IMR-90 (cell line): ENCODE measurements around the gene ASTN2. TPM values are rescaled to one million over a fixed set of nuclear protein-coding genes. Genes with fewer than 3 reads are reported as not detected.

ENCODE experiments used
- ATAC-seq: fragments of 200-7000 bp; cut with Tn5 transposase; 2 replicates; pipeline ENCODE4 v1.9.1; 2020; ENCODE audit warnings: low read depth, mild to moderate bottlenecking, moderate library complexity
- BruUV-seq: library from RNA; stranded (reverse); fragments of 400-500 nt; replicated peaks from 2 replicates; lab custom pipeline; 2021; lab: Mats Ljungman, UMichigan
- CTCF ChIA-PET: fragments of 300-600 bp; formaldehyde crosslinking; extraction: SDS; loops from one replicate; lab custom pipeline; 2021; ENCODE audit warnings: antibody characterized with exemption; lab: Yijun Ruan, JAX
- POLR2A ChIA-PET: fragments of 300-600 bp; sonication (Branson Sonifier 250); formaldehyde crosslinking; loops from one replicate; lab custom pipeline; 2022; ENCODE audit warnings: antibody characterized with exemption; ENCODE audit not compliant: unreplicated experiment; lab: Charles Lee
- DNase-seq: peaks from one replicate; pipeline ENCODE4 v3.0.0; 2013
- H2AFZ ChIP-seq: replicated peaks from 2 replicates; pipeline ENCODE3; 2013; ENCODE audit warnings: low read length, mild to moderate bottlenecking; ENCODE audit not compliant: poor library complexity
- H2AK5ac ChIP-seq: 2 replicates; pipeline ENCODE4 v1.6.1; 2013; ENCODE audit warnings: low read depth, low read length, inconsistent platforms
- H2AK9ac ChIP-seq: replicated peaks from 2 replicates; pipeline ENCODE3; 2013; ENCODE audit warnings: mild to moderate bottlenecking, low read depth, low read length, moderate library complexity; ENCODE audit not compliant: poor library complexity
- H2BK120ac ChIP-seq: 2 replicates; pipeline ENCODE4 v1.6.1; 2013; ENCODE audit warnings: low read depth, low read length, inconsistent platforms
- H2BK15ac ChIP-seq: 3 replicates; pipeline ENCODE4 v1.6.1; 2013; ENCODE audit warnings: low read depth, low read length, inconsistent platforms
- H2BK20ac ChIP-seq: 2 replicates; pipeline ENCODE4 v1.6.1; 2013; ENCODE audit warnings: low read depth, mild to moderate bottlenecking, inconsistent platforms, low read length, moderate library complexity
- H2BK5ac ChIP-seq: 2 replicates; pipeline ENCODE4 v1.6.1; 2013; ENCODE audit warnings: mild to moderate bottlenecking, low read depth, low read length, inconsistent platforms; ENCODE audit not compliant: poor library complexity, severe bottlenecking
- H3K14ac ChIP-seq: replicated peaks from 2 replicates; pipeline ENCODE4 v1.6.1; 2013; ENCODE audit warnings: low read depth, low read length, inconsistent platforms
- H3K18ac ChIP-seq: 2 replicates; pipeline ENCODE4 v1.6.1; 2013; ENCODE audit warnings: low read depth, low read length, control low read depth
- H3K23ac ChIP-seq: 2 replicates; pipeline ENCODE4 v1.6.1; 2013; ENCODE audit warnings: low read depth, low read length, inconsistent platforms
- H3K27ac ChIP-seq: 2 replicates; pipeline ENCODE4 v1.5.1; 2013; ENCODE audit warnings: mild to moderate bottlenecking, control low read depth, low read length; ENCODE audit not compliant: insufficient read depth
- H3K27me3 ChIP-seq: 2 replicates; pipeline ENCODE4 v1.6.1; 2013; ENCODE audit warnings: low read length; ENCODE audit not compliant: control insufficient read depth, insufficient read depth
- H3K36me3 ChIP-seq: 2 replicates; pipeline ENCODE4 v1.6.1; 2013; ENCODE audit warnings: low read length, mixed read lengths; ENCODE audit not compliant: control insufficient read depth, insufficient read depth
- H3K4ac ChIP-seq: 2 replicates; pipeline ENCODE4 v1.6.1; 2013; ENCODE audit warnings: low read depth, low read length, inconsistent platforms
- H3K4me1 ChIP-seq: 2 replicates; pipeline ENCODE4 v1.6.1; 2013; ENCODE audit warnings: low read length, mixed read lengths; ENCODE audit not compliant: control insufficient read depth, insufficient read depth
- H3K4me2 ChIP-seq: 2 replicates; pipeline ENCODE4 v1.6.1; 2013; ENCODE audit warnings: low read depth, mild to moderate bottlenecking, control low read depth, low read length, moderate library complexity
- H3K4me3 ChIP-seq: 2 replicates; pipeline ENCODE4 v1.5.1; 2013; ENCODE audit warnings: low read depth, mild to moderate bottlenecking, control low read depth, low read length, moderate library complexity; ENCODE audit not compliant: insufficient read depth
- H3K56ac ChIP-seq: 2 replicates; pipeline ENCODE4 v1.6.1; 2013; ENCODE audit warnings: low read length, inconsistent platforms; ENCODE audit not compliant: insufficient read depth; ENCODE audit errors: extremely low read depth
- H3K79me1 ChIP-seq, 2 experiments: 2 replicates each; pipeline ENCODE4 v1.6.1; 2013; ENCODE audit warnings: low read length in 2 of 2, inconsistent platforms in 1 of 2, low read depth in 1 of 2
- H3K9ac ChIP-seq: 2 replicates; pipeline ENCODE4 v1.6.1; 2013; ENCODE audit warnings: low read depth, low read length, control low read depth
- H3K9me1 ChIP-seq: 2 replicates; pipeline ENCODE4 v1.6.1; 2013; ENCODE audit warnings: low read length, inconsistent platforms; ENCODE audit not compliant: insufficient read depth
- H3K9me3 ChIP-seq: 2 replicates; pipeline ENCODE4 v1.6.1; 2013; ENCODE audit warnings: low read length; ENCODE audit not compliant: control insufficient read depth, insufficient read depth
- H4K20me1 ChIP-seq: 2 replicates; pipeline ENCODE4 v1.6.1; 2013; ENCODE audit warnings: low read length, inconsistent platforms; ENCODE audit not compliant: insufficient read depth
- H4K5ac ChIP-seq: 2 replicates; pipeline ENCODE4 v1.6.1; 2013; ENCODE audit warnings: mild to moderate bottlenecking, low read depth, low read length, control low read depth
- H4K8ac ChIP-seq, 2 experiments: 2 replicates each; pipeline ENCODE4 v1.6.1; 2013; ENCODE audit warnings: low read depth in 2 of 2, low read length in 2 of 2, control low read depth in 1 of 2, inconsistent platforms in 1 of 2
- H4K91ac ChIP-seq: 2 replicates; pipeline ENCODE4 v1.6.1; 2013; ENCODE audit warnings: low read depth, low read length, inconsistent platforms; ENCODE audit not compliant: insufficient read depth
- ELK1 ChIP-seq: fragments of 150-350 bp; IDR thresholded peaks from 2 replicates; pipeline ENCODE4 v1.6.1; 2016; ENCODE audit warnings: low read depth, mild to moderate bottlenecking, low read length, moderate library complexity, borderline replicate concordance
- POLR2A ChIP-seq: IDR thresholded peaks from 2 replicates; pipeline ENCODE4 v1.6.1; 2012; ENCODE audit warnings: mild to moderate bottlenecking, low read depth, low read length
- SMC3 ChIP-seq: fragments of 150-350 bp; IDR thresholded peaks from 2 replicates; pipeline ENCODE4 v1.6.1; 2016; ENCODE audit warnings: low read depth, mild to moderate bottlenecking, antibody characterized with exemption, low read length, moderate library complexity
- USF2 ChIP-seq: fragments of 150-350 bp; IDR thresholded peaks from 2 replicates; pipeline ENCODE4 v1.6.1; 2017; ENCODE audit warnings: mild to moderate bottlenecking, antibody characterized with exemption, low read length, low read depth
- dilution Hi-C: fragments of 300-500 bp; cut with HindIII; formaldehyde crosslinking; loops from one replicate; pipeline ENCODE4 v1.14.3; 2018; ENCODE audit warnings: low sequenced_read_pairs; ENCODE audit not compliant: unreplicated experiment
- in situ Hi-C: fragments of 300-500 bp; cut with MboI; formaldehyde crosslinking; loops from 3 replicates; pipeline ENCODE4 v1.14.3; 2019; ENCODE audit warnings: low sequenced_read_pairs, inconsistent platforms, mixed read lengths
- intact Hi-C: fragments of 100-400 bp; cut with micrococcal nuclease; formaldehyde crosslinking; loops from 2 replicates; pipeline ENCODE4 v1.10.0; 2022
- polyA plus RNA-seq, 3 experiments: library from polyadenylated mRNA; depleted of rRNA; stranded (reverse); fragments of >200 nt; gene quantifications; 2 replicates each; pipeline ENCODE4 v1.2.3, GENCODE V29; 2012; ENCODE audit warnings: low replicate concordance in 1 of 3
- total RNA-seq: library from RNA; depleted of rRNA; stranded (reverse); fragments of >200 nt; gene quantifications from 2 replicates; pipeline ENCODE4 v1.2.3, GENCODE V29; 2012

ASTN2 gene
- total and polyA plus RNA-seq, 2 of the 4 experiments (the other 2 are of a cell fraction): 3.8 to 6.8 TPM

GRCh38 chr9:116895961-116896360 is 518.9 kb downstream of the ASTN2 start:
- Histone ChIP-seq H3K9ac (no peak overlapping the region), H3K14ac (no peak overlapping the region), H3K18ac (no peak overlapping the region), H4K5ac (no peak overlapping the region), H3K4ac (no peak overlapping the region), H3K9me3 (peaks cover 5% of the 10 kb centered on the region), H3K27me3 (no peaks in the 10 kb centered on the region; the same call in 1 of the 2 replicates), H4K8ac (no peak overlapping the region), H3K56ac (no peak overlapping the region), H3K4me2 (no peak overlapping the region), H3K27ac (no peak overlapping the region), H3K36me3 (no peaks in the 10 kb centered on the region), H2AK5ac (no peak overlapping the region), H4K91ac (no peak overlapping the region), H3K9me1 (no peaks in the 10 kb centered on the region), H3K4me1 (no peaks in the 10 kb centered on the region), H2BK15ac (no peak overlapping the region), H2BK20ac (no peak overlapping the region), H3K23ac (no peak overlapping the region), H3K4me3 (no peak overlapping the region), H2BK5ac (no peak overlapping the region), H3K79me1 (no peaks in the 10 kb centered on the region), H2AK9ac (no peak overlapping the region), H2BK120ac (no peak overlapping the region), H4K20me1 (no peaks in the 10 kb centered on the region), H2AFZ (no peak overlapping the region)
- TF ChIP-seq ELK1 (no peak), SMC3 (no peak), POLR2A (no peak), USF2 (no peak)
- ChIA-PET CTCF (no interaction called here), POLR2A (no interaction called here)
- in situ Hi-C loops: no loop called here
- intact Hi-C loops: no loop called here
- DNase-seq (no peak), ATAC-seq (no peak)
- no TSS peak for BruUV-seq
- dilution Hi-C loops: no loop called here
